Measurements from ENCODE around the gene MNAT1. TPM values are rescaled to one million over a fixed set of nuclear protein-coding genes. Genes with fewer than 3 reads are reported as not detected.

The MNAT1 gene
- total RNA-seq, 1 donor from 2014 or later, result 58.4 TPM

Other genes with a start within 250 kb of the MNAT1 start
- gene C14orf39, start 248.7 kb upstream of the MNAT1 start, total RNA-seq, result 0.26 TPM in 1 of 2 replicates, not detected in the other
- gene SIX6, start 225.6 kb upstream of the MNAT1 start, total RNA-seq, result not detected in 2 replicates
- gene SIX1, start 85.3 kb upstream of the MNAT1 start, total RNA-seq, result 0.73 and 1.4 TPM in 2 replicates
- gene SIX4, start 10.4 kb upstream of the MNAT1 start, total RNA-seq, result 3.2 and 5.0 TPM in 2 replicates
- gene TRMT5, start 246.3 kb downstream of the MNAT1 start, total RNA-seq, result 10.4 and 15.2 TPM in 2 replicates
- 19.9 and 27.6 TPM in 2 replicates for gene SLC38A6, start 246.5 kb downstream of the MNAT1 start, total RNA-seq